SK-N-SH treated with all-trans-retinoic acid at 6 μM for 48 hours (cell line): ENCODE data around the gene PDE4B.

Experiments used
- ATAC-seq: fragments of 200-7000 bp; cut with Tn5 transposase; 3 replicates; pipeline ENCODE4 v1.9.1; 2020; ENCODE audit warnings: mild to moderate bottlenecking, moderate library complexity
- ARNTL ChIP-seq: fragments of 450-650 bp; formaldehyde crosslinking; IDR thresholded peaks from 2 replicates; pipeline ENCODE4 v1.5.0; 2020; ENCODE audit warnings: low read depth, mild to moderate bottlenecking, moderate library complexity, borderline replicate concordance
- BACH2 ChIP-seq: fragments of 250-450 bp; sonication (Bioruptor Pico); IDR thresholded peaks from 2 replicates; pipeline ENCODE4 v1.9.0; 2021; ENCODE audit warnings: mild to moderate bottlenecking, borderline replicate concordance
- CSDC2 ChIP-seq: fragments of 250-450 bp; sonication (Bioruptor Pico); IDR thresholded peaks from 2 replicates; pipeline ENCODE4 v1.5.0; 2020; ENCODE audit warnings: mild to moderate bottlenecking, moderate library complexity
- CSRNP3 ChIP-seq: fragments of 250-450 bp; sonication (Bioruptor Pico); IDR thresholded peaks from 2 replicates; pipeline ENCODE4 v1.5.1; 2021; ENCODE audit warnings: mild to moderate bottlenecking, moderate library complexity
- GLIS3 ChIP-seq: fragments of 250-450 bp; sonication (Bioruptor Pico); IDR thresholded peaks from 2 replicates; pipeline ENCODE4 v1.5.0; 2020; ENCODE audit warnings: mild to moderate bottlenecking, moderate library complexity
- ISL1 ChIP-seq: fragments of 250-450 bp; sonication (Bioruptor Pico); IDR thresholded peaks from 2 replicates; pipeline ENCODE4 v2.1.2; 2022; ENCODE audit warnings: mild to moderate bottlenecking, moderate library complexity
- OSR1 ChIP-seq: fragments of 250-450 bp; sonication (Bioruptor Pico); IDR thresholded peaks from 2 replicates; pipeline ENCODE4 v1.8.0; 2022; ENCODE audit warnings: moderate library complexity, mild to moderate bottlenecking, inconsistent platforms
- POU6F1 ChIP-seq: fragments of 250-450 bp; sonication (Bioruptor Pico); IDR thresholded peaks from 2 replicates; pipeline ENCODE4 v1.8.0; 2021; ENCODE audit warnings: low read depth, mild to moderate bottlenecking, moderate library complexity, borderline replicate concordance
- TCF4 ChIP-seq: fragments of 250-450 bp; sonication (Bioruptor Pico); IDR thresholded peaks from 2 replicates; pipeline ENCODE4 v1.8.0; 2021; ENCODE audit warnings: mild to moderate bottlenecking, moderate library complexity, borderline replicate concordance
- TOX ChIP-seq: fragments of 250-450 bp; sonication (Bioruptor Pico); IDR thresholded peaks from 2 replicates; pipeline ENCODE4 v1.8.0; 2021; ENCODE audit warnings: mild to moderate bottlenecking, moderate library complexity, borderline replicate concordance
- TSHZ2 ChIP-seq: fragments of 250-450 bp; sonication (Bioruptor Pico); IDR thresholded peaks from 2 replicates; pipeline ENCODE4 v1.5.0; 2020; ENCODE audit warnings: mild to moderate bottlenecking, moderate library complexity
- ZC3H10 ChIP-seq: fragments of 250-450 bp; sonication (Bioruptor Pico); IDR thresholded peaks from 2 replicates; pipeline ENCODE4 v1.5.1; 2021; ENCODE audit warnings: mild to moderate bottlenecking, moderate library complexity
- ZFP3 ChIP-seq: fragments of 250-450 bp; sonication (Bioruptor Pico); IDR thresholded peaks from 2 replicates; pipeline ENCODE4 v1.5.0; 2020; ENCODE audit warnings: mild to moderate bottlenecking, moderate library complexity
- ZFP30 ChIP-seq: fragments of 450-650 bp; formaldehyde crosslinking; IDR thresholded peaks from 2 replicates; pipeline ENCODE4 v1.5.0; 2022; ENCODE audit warnings: mild to moderate bottlenecking, moderate library complexity
- ZNF565 ChIP-seq: fragments of 450-650 bp; formaldehyde crosslinking; conservative IDR thresholded peaks from 2 replicates; pipeline ENCODE4 v1.5.0; 2020; ENCODE audit warnings: low read depth, mild to moderate bottlenecking, moderate library complexity
- ZNF70 ChIP-seq: fragments of 450-650 bp; formaldehyde crosslinking; IDR thresholded peaks from 2 replicates; pipeline ENCODE4 v1.5.0; 2020; ENCODE audit warnings: mild to moderate bottlenecking, moderate library complexity
- ZNF8 ChIP-seq: fragments of 450-650 bp; formaldehyde crosslinking; IDR thresholded peaks from 2 replicates; pipeline ENCODE4 v1.5.0; 2020; ENCODE audit warnings: mild to moderate bottlenecking, moderate library complexity

The PDE4B gene

GRCh38 chr1:66337249-66337648 lies 544.6 kb downstream of the PDE4B start:
- ATAC-seq, result no peak
- TF ChIP-seq ZNF70 (CRISPR knock-in tag), result no peak
- no peak for TF ChIP-seq ZC3H10 (CRISPR knock-in tag)
- no peak for TF ChIP-seq ZFP3 (CRISPR knock-in tag)
- no peak for TF ChIP-seq OSR1
- TF ChIP-seq, all 23 proteins: peak for 0

- no peak for TF ChIP-seq TSHZ2 (CRISPR knock-in tag)
- TF ChIP-seq ISL1 (CRISPR knock-in tag), result no peak
- TF ChIP-seq POU6F1 (CRISPR knock-in tag), result no peak
- TF ChIP-seq ZNF70 (CRISPR knock-in tag), result no peak
- TF ChIP-seq TOX (CRISPR knock-in tag), result no peak
- TF ChIP-seq ZNF565, result no peak
- no peak for TF ChIP-seq CSDC2 (CRISPR knock-in tag)
- no peak for TF ChIP-seq GLIS3 (CRISPR knock-in tag)
- no peak for TF ChIP-seq ARNTL (CRISPR knock-in tag)
- no peak for TF ChIP-seq ZNF8
- TF ChIP-seq ZFP30 (CRISPR knock-in tag), result no peak
- no peak for TF ChIP-seq TCF4 (CRISPR knock-in tag)
- TF ChIP-seq CSRNP3, result no peak
- no peak for ATAC-seq
Measured at GRCh38 chr1:66339944-66340343, 547.2 kb downstream of the PDE4B start.

- no peak for ATAC-seq
- TF ChIP-seq OSR1 (no peak), CSRNP3 (no peak), POU6F1 (CRISPR knock-in tag) (no peak), ZNF565 (no peak), ZNF70 (CRISPR knock-in tag) (no peak), CSDC2 (CRISPR knock-in tag) (no peak), BACH2 (no peak), ZNF8 (no peak)
Measured at GRCh38 chr1:66341446-66342089, 548.9 kb downstream of the PDE4B start.

- TF ChIP-seq CSDC2 (CRISPR knock-in tag) (no peak), ARNTL (CRISPR knock-in tag) (no peak), ZNF70 (CRISPR knock-in tag) (no peak)
- no peak for ATAC-seq
Measured at GRCh38 chr1:66342707-66343106, 550.0 kb downstream of the PDE4B start.
